Thoracic aorta (tissue), 2 donors: ENCODE results near the gene SNRNP27. TPM values are rescaled to one million over a fixed set of nuclear protein-coding genes. Genes with fewer than 3 reads are reported as not detected.

ENCODE experiments used
- ATAC-seq: fragments of 150-250 bp; one replicate; pipeline ENCODE4 v1.8.0; 2017; ENCODE audit warnings: low read depth; ENCODE audit not compliant: insufficient number of reproducible peaks, low FRiP score
- DNase-seq: peaks from one replicate; pipeline ENCODE4 v3.0.0-alpha.2; 2020; ENCODE audit warnings: low spot score
- H3K27ac ChIP-seq, 2 donors: fragments of 200-600 bp; sonication (generic); 1 replicate in 1 of 2; 2 replicates in 1 of 2; pipeline ENCODE4 v1.5.1; 2016; ENCODE audit warnings: mild to moderate bottlenecking in 2 of 2, moderate library complexity in 2 of 2
- H3K27me3 ChIP-seq: fragments of 200-600 bp; sonication (generic); replicated peaks from 2 replicates; pipeline ENCODE4 v1.6.0; 2016; ENCODE audit warnings: mild to moderate bottlenecking; ENCODE audit not compliant: insufficient read depth
- H3K36me3 ChIP-seq: fragments of 200-600 bp; sonication (generic); one replicate; pipeline ENCODE4 v1.5.1; 2016
- H3K4me1 ChIP-seq, 2 donors: fragments of 200-600 bp; sonication (generic); 1 replicate in 1 of 2; 2 replicates in 1 of 2; pipeline versions ENCODE4 v1.5.1 to v1.6.0; 2016; ENCODE audit warnings: low read depth in 2 of 2, mild to moderate bottlenecking in 1 of 2; ENCODE audit not compliant: control insufficient read depth in 1 of 2
- H3K4me3 ChIP-seq: fragments of 200-600 bp; sonication (generic); 2 replicates; pipeline ENCODE4 v1.5.1; 2016; ENCODE audit warnings: mild to moderate bottlenecking
- H3K9me3 ChIP-seq: fragments of 200-600 bp; sonication (generic); 2 replicates; pipeline ENCODE4 v1.5.1; 2016
- CTCF ChIP-seq: fragments of 200-600 bp; sonication (generic); IDR thresholded peaks from one replicate; pipeline ENCODE4 v1.5.1; 2019; ENCODE audit warnings: antibody characterized with exemption
- total RNA-seq, 2 donors: library from RNA; depleted of rRNA; stranded (reverse); fragments of >200 nt; gene quantifications; one replicate each; pipeline versions ENCODE4 v1.1.0 to v1.2.3, GENCODE V29; 2016

Gene SNRNP27
- total RNA-seq, 2 donors from 2014 or later: 57.4 to 98.7 TPM

GRCh38 chr2:69907216-69907615 lies 13.5 kb downstream of the SNRNP27 start:
- H3K9me3 ChIP-seq: no peaks in the 10 kb centered on the region
- peaks cover 24% of the 10 kb centered on the region for H3K36me3 ChIP-seq
- H3K4me1 ChIP-seq: no peaks in the 10 kb centered on the region
- H3K27ac ChIP-seq: no peak overlapping the region
- TF ChIP-seq CTCF: no peak
- no peak for ATAC-seq
- H3K4me3 ChIP-seq: no peak overlapping the region
- no peaks in the 10 kb centered on the region for H3K27me3 ChIP-seq
- DNase-seq: no peak

- Histone ChIP-seq H3K27me3 (no peaks in the 10 kb centered on the region), H3K4me1 (peaks cover 8 to 22% of the 10 kb centered on the region in 2 donors), H3K36me3 (peaks cover 5% of the 10 kb centered on the region), H3K9me3 (no peaks in the 10 kb centered on the region), H3K4me3 (no peak overlapping the region), H3K27ac (peak overlapping the region in 1 of 2 donors; percentile 0)
- peak; percentile 55 for TF ChIP-seq CTCF
- DNase-seq (no peak), ATAC-seq (no peak)
Observed at GRCh38 chr2:69911985-69912563, 18.3 kb downstream of the SNRNP27 start.

- DNase-seq (peak; percentile 100), ATAC-seq (peak; percentile 96)
- Histone ChIP-seq H3K4me1 (peaks cover 26 to 41% of the 10 kb centered on the region in 2 donors), H3K4me3 (peak overlapping the region; percentile 98), H3K9me3 (no peaks in the 10 kb centered on the region), H3K27ac (peak overlapping the region; percentile 82 to 87), H3K36me3 (peaks cover 4% of the 10 kb centered on the region), H3K27me3 (no peaks in the 10 kb centered on the region)
- no peak for TF ChIP-seq CTCF
Observed at GRCh38 chr2:69914164-69914949, 20.6 kb downstream of the SNRNP27 start.

- TF ChIP-seq CTCF: no peak
- Histone ChIP-seq H3K4me3 (peak within 1 kb of the TSS; percentile 98), H3K27me3 (no peaks in the 10 kb centered on the region), H3K36me3 (peaks cover 13% of the 10 kb centered on the region), H3K9me3 (no peaks in the 10 kb centered on the region), H3K27ac (peak within 1 kb of the TSS; percentile 93 to 94), H3K4me1 (peaks cover 26 to 41% of the 10 kb centered on the region in 2 donors)
- DNase-seq: no peak
- ATAC-seq: no peak
Observed at GRCh38 chr2:69914950-69915945, 21.5 kb downstream of the SNRNP27 start, which contains the start of gene MXD1. Gene MXD1, plus strand, starts transcription at chr2:69915109. Its CDS starts 222 bp downstream, at chr2:69915331.
